Stomach smooth muscle (tissue), 2 donors: ENCODE measurements around the gene EIF1.
"Not testable (repeated sequence)": the region's sequence is repeated elsewhere in the genome, so short reads cannot be mapped to it uniquely, and the experiment has no call there.

Experiments used
- H3K27ac ChIP-seq: one replicate; pipeline ENCODE4 v1.7.0; 2013; ENCODE audit warnings: mild to moderate bottlenecking, low read length, inconsistent platforms
- H3K27me3 ChIP-seq, 2 donors: one replicate each; pipeline ENCODE4 v1.7.0; 2013; ENCODE audit warnings: low read length in 2 of 2; ENCODE audit not compliant: insufficient read depth in 2 of 2, control insufficient read depth in 1 of 2
- H3K36me3 ChIP-seq, 2 donors: one replicate each; pipeline ENCODE4 v1.7.0; 2013; ENCODE audit warnings: low read length in 2 of 2; ENCODE audit not compliant: control insufficient read depth in 2 of 2, insufficient read depth in 2 of 2
- H3K4me1 ChIP-seq: one replicate; pipeline ENCODE4 v1.7.0; 2013; ENCODE audit warnings: low read length; ENCODE audit not compliant: control insufficient read depth, insufficient read depth
- H3K4me3 ChIP-seq, 2 donors: one replicate each; pipeline ENCODE4 v1.7.0; 2013; ENCODE audit warnings: low read length in 2 of 2
- H3K9ac ChIP-seq, 2 donors: one replicate each; pipeline ENCODE4 v1.7.0; 2013; ENCODE audit warnings: low read length in 2 of 2, mild to moderate bottlenecking in 1 of 2
- H3K9me3 ChIP-seq, 2 donors: one replicate each; pipeline ENCODE4 v1.7.0; 2013; ENCODE audit warnings: low read length in 2 of 2; ENCODE audit not compliant: control insufficient read depth in 2 of 2
- donor health status: healthy.
- donor health status: Pancreatic carcinoma.

Gene EIF1

GRCh38 chr17:41682631-41683030 lies 6.1 kb upstream of the EIF1 start:
- Histone ChIP-seq H3K9ac (no peak overlapping the region), H3K4me1 (no peaks in the 10 kb centered on the region), H3K27ac (no peak overlapping the region), H3K4me3 (no peak overlapping the region), H3K36me3 (no peaks in the 10 kb centered on the region), H3K9me3 (no peaks in the 10 kb centered on the region), H3K27me3 (no peaks in the 10 kb centered on the region)

- peaks cover 4% of the 10 kb centered on the region for H3K4me1 ChIP-seq
Observed at GRCh38 chr17:41683441-41684007, 5.2 kb upstream of the EIF1 start.

GRCh38 chr17:41684035-41684434 lies 4.7 kb upstream of the EIF1 start:
- Histone ChIP-seq H3K27me3 (no peaks in the 10 kb centered on the region), H3K9ac (no peak overlapping the region), H3K36me3 (no peaks in the 10 kb centered on the region), H3K9me3 (no peaks in the 10 kb centered on the region), H3K4me3 (no peak overlapping the region), H3K27ac (no peak overlapping the region), H3K4me1 (peaks cover 4% of the 10 kb centered on the region)

More at GRCh38 chr17:41683441-41684007, 5.2 kb upstream of the EIF1 start:
- Histone ChIP-seq H3K4me3 (no peak overlapping the region), H3K36me3 (no peaks in the 10 kb centered on the region), H3K27ac (no peak overlapping the region), H3K9ac (no peak overlapping the region), H3K27me3 (no peaks in the 10 kb centered on the region), H3K9me3 (no peaks in the 10 kb centered on the region)

- peaks cover 14% of the 10 kb centered on the region for H3K4me1 ChIP-seq
- not testable (repeated sequence) for H3K9me3 ChIP-seq, H3K9ac ChIP-seq, H3K4me3 ChIP-seq, H3K27ac ChIP-seq, H3K27me3 ChIP-seq
- peaks cover 13 to 14% of the 10 kb centered on the region in 2 donors for H3K36me3 ChIP-seq
Observed at GRCh38 chr17:41685753-41686152, 2.9 kb upstream of the EIF1 start.

- no peak overlapping the region for H3K27ac ChIP-seq
- H3K4me1 ChIP-seq = peaks cover 20% of the 10 kb centered on the region
- no peaks in the 10 kb centered on the region for H3K9me3 ChIP-seq
- H3K36me3 ChIP-seq = peaks cover 18 to 19% of the 10 kb centered on the region in 2 donors
- H3K9ac ChIP-seq = no peak overlapping the region
- no peaks in the 10 kb centered on the region for H3K27me3 ChIP-seq
- no peak overlapping the region for H3K4me3 ChIP-seq
Observed at GRCh38 chr17:41686281-41686680, 2.4 kb upstream of the EIF1 start.

- Histone ChIP-seq H3K27ac (peak overlapping the region; percentile 100), H3K4me3 (peak overlapping the region; percentile 79 to 91), H3K27me3 (no peaks in the 10 kb centered on the region), H3K9ac (peak overlapping the region; percentile 94 to 99), H3K9me3 (no peaks in the 10 kb centered on the region), H3K4me1 (peaks cover 21% of the 10 kb centered on the region), H3K36me3 (peaks cover 34 to 37% of the 10 kb centered on the region in 2 donors)
Observed at GRCh38 chr17:41687828-41688640, 651 bp upstream of the EIF1 start.

GRCh38 chr17:41689497-41690299 lies 1.0 kb downstream of the EIF1 start:
- no peaks in the 10 kb centered on the region for H3K9me3 ChIP-seq
- H3K4me1 ChIP-seq = peaks cover 21% of the 10 kb centered on the region
- H3K36me3 ChIP-seq = peaks cover 40 to 41% of the 10 kb centered on the region in 2 donors
- peak overlapping the region; percentile 91 to 97 for H3K4me3 ChIP-seq
- peak overlapping the region; percentile 90 to 100 for H3K9ac ChIP-seq
- peak overlapping the region; percentile 100 for H3K27ac ChIP-seq
- H3K27me3 ChIP-seq = no peaks in the 10 kb centered on the region

GRCh38 chr17:41690497-41690896 lies 1.8 kb downstream of the EIF1 start:
- Histone ChIP-seq H3K9ac (peak overlapping the region in 1 of 2 donors; percentile 100), H3K36me3 (peaks cover 40 to 48% of the 10 kb centered on the region in 2 donors), H3K27ac (peak overlapping the region; percentile 100)

GRCh38 chr17:41691031-41691777 lies 2.5 kb downstream of the EIF1 start:
- Histone ChIP-seq H3K27me3 (no peaks in the 10 kb centered on the region), H3K4me1 (peaks cover 25% of the 10 kb centered on the region), H3K4me3 (peak overlapping the region in 1 of 2 donors; percentile 91), H3K9me3 (no peaks in the 10 kb centered on the region), H3K9ac (peak overlapping the region in 1 of 2 donors; percentile 17), H3K27ac (no peak overlapping the region), H3K36me3 (peaks cover 40 to 48% of the 10 kb centered on the region in 2 donors)

More at GRCh38 chr17:41690497-41690896, 1.8 kb downstream of the EIF1 start:
- H3K4me1 ChIP-seq = peaks cover 21% of the 10 kb centered on the region
- H3K4me3 ChIP-seq = peak overlapping the region; percentile 91 to 97
- no peaks in the 10 kb centered on the region for H3K27me3 ChIP-seq
- no peaks in the 10 kb centered on the region for H3K9me3 ChIP-seq
